ENCODE results near the gene HPS1. TPM values are rescaled to one million over a fixed set of nuclear protein-coding genes. Genes with fewer than 3 reads are reported as not detected.

HPS1 gene
- total RNA-seq, 2 experiments from 2014 or later: 51.9 to 52.1 TPM

- TF ChIP-seq, protein P1, sequence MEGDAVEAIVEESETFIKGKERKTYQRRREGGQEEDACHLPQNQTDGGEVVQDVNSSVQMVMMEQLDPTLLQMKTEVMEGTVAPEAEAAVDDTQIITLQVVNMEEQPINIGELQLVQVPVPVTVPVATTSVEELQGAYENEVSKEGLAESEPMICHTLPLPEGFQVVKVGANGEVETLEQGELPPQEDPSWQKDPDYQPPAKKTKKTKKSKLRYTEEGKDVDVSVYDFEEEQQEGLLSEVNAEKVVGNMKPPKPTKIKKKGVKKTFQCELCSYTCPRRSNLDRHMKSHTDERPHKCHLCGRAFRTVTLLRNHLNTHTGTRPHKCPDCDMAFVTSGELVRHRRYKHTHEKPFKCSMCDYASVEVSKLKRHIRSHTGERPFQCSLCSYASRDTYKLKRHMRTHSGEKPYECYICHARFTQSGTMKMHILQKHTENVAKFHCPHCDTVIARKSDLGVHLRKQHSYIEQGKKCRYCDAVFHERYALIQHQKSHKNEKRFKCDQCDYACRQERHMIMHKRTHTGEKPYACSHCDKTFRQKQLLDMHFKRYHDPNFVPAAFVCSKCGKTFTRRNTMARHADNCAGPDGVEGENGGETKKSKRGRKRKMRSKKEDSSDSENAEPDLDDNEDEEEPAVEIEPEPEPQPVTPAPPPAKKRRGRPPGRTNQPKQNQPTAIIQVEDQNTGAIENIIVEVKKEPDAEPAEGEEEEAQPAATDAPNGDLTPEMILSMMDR (IDR thresholded peaks at IDR 0.05): no peak
- no peak overlapping the region for H3K4me3 Mint-ChIP-seq
- ATAC-seq (no peak), DNase-seq (no peak)
- intact Hi-C loops (cut with micrococcal nuclease): no loop called here
- POLR2A ChIA-PET: no interaction called here
- peaks cover 2% of the 10 kb centered on the region for H3K36me3 Mint-ChIP-seq (ENCODE audit: low read depth)
- H3K27me3 Mint-ChIP-seq: no peaks in the 10 kb centered on the region
- H3K9me3 Mint-ChIP-seq: no peaks in the 10 kb centered on the region
- H3K27ac Mint-ChIP-seq: no peak overlapping the region
- CTCF ChIA-PET: no interaction called here
- peaks cover 15% of the 10 kb centered on the region for H3K4me1 Mint-ChIP-seq (ENCODE audit: low read depth)
Observed at GRCh38 chr10:98394851-98395440, 51.8 kb downstream of the HPS1 start.

DNA sequence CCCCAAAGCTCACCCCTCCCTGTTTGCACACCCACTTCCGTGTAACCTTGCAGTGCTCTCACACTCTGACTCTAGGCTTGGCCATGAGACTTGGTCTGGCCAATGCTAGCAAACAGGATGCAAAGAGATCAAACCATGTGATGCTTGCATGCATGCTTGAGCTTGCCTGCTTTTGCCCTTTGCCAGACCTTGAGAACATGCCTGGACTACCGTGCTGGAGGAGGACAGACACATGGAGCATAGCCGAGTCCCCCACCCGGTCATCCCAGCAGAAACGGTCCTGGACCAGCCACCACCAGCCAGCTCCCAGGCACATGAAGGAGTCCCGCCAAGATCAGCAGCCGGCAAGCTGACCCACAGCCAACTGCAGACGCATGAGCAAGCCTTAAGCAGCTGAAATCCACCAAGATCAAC lies 55.1 kb downstream of the HPS1 start:
- TF ChIP-seq, protein P1 (IDR thresholded peaks at IDR 0.05): no peak
- H3K9me3 Mint-ChIP-seq: no peaks in the 10 kb centered on the region
- H3K4me1 Mint-ChIP-seq (ENCODE audit: low read depth): peaks cover 15% of the 10 kb centered on the region
- ATAC-seq (peak; percentile 85), DNase-seq (peak; percentile 24)
- H3K4me3 Mint-ChIP-seq: no peak overlapping the region
- ChIA-PET POLR2A (interaction anchor here (1.1 to 1.8 kb wide), 3 partner anchors 9 to 23 kb away, joined by 3 to 4 read pairs (median 4); partner anchors contain the start of gene PYROXD2), CTCF (interaction anchor here (0.9 to 1.6 kb wide), 2 partner anchors 34 to 75 kb away, joined by 3 to 9 read pairs; no protein-coding TSS in a partner anchor)
- intact Hi-C loops (cut with micrococcal nuclease): no loop called here
- H3K27ac Mint-ChIP-seq: peak overlapping the region; percentile 46
- H3K36me3 Mint-ChIP-seq (ENCODE audit: low read depth): peaks cover 2% of the 10 kb centered on the region
- H3K27me3 Mint-ChIP-seq: no peaks in the 10 kb centered on the region

- peak; percentile 52 for ATAC-seq
- DNase-seq: peak; percentile 30
- H3K9me3 Mint-ChIP-seq: no peaks in the 10 kb centered on the region
- H3K4me3 Mint-ChIP-seq: no peak overlapping the region
- H3K36me3 Mint-ChIP-seq (ENCODE audit: low read depth): peaks cover 2% of the 10 kb centered on the region
- CTCF ChIA-PET: interaction anchor here (0.9 to 1.6 kb wide), 2 partner anchors 35 to 76 kb away, joined by 3 to 9 read pairs; no protein-coding TSS in a partner anchor
- H3K27me3 Mint-ChIP-seq: no peaks in the 10 kb centered on the region
- TF ChIP-seq, protein P1 (IDR thresholded peaks at IDR 0.05): no peak
- intact Hi-C loops (cut with micrococcal nuclease): no loop called here
- POLR2A ChIA-PET: interaction anchor here (1.1 to 1.8 kb wide), 3 partner anchors 8 to 23 kb away, joined by 3 to 4 read pairs (median 4); partner anchors contain the start of gene PYROXD2
- peak overlapping the region; percentile 46 for H3K27ac Mint-ChIP-seq
- peaks cover 15% of the 10 kb centered on the region for H3K4me1 Mint-ChIP-seq (ENCODE audit: low read depth)
Observed at GRCh38 chr10:98391065-98391464, 55.7 kb downstream of the HPS1 start.

GRCh38 chr10:98390406-98390805 lies 56.3 kb downstream of the HPS1 start:
- Mint-ChIP-seq H3K27ac (no peak overlapping the region), H3K4me1 (ENCODE audit: low read depth) (peaks cover 15% of the 10 kb centered on the region), H3K36me3 (ENCODE audit: low read depth) (peaks cover under 1% of the 10 kb centered on the region), H3K9me3 (no peaks in the 10 kb centered on the region), H3K27me3 (no peaks in the 10 kb centered on the region), H3K4me3 (no peak overlapping the region)
- DNase-seq (no peak), ATAC-seq (no peak)
- POLR2A ChIA-PET: interaction anchor here (1.1 kb wide), 1 partner anchor 24 kb away, joined by 4 read pairs; the partner anchor contains the start of gene PYROXD2
- CTCF ChIA-PET: interaction anchor here (1.6 kb wide), 1 partner anchor 35 kb away, joined by 9 read pairs; no protein-coding TSS in a partner anchor
- intact Hi-C loops (cut with micrococcal nuclease): no loop called here
- TF ChIP-seq, protein P1 (IDR thresholded peaks at IDR 0.05): no peak

DNA sequence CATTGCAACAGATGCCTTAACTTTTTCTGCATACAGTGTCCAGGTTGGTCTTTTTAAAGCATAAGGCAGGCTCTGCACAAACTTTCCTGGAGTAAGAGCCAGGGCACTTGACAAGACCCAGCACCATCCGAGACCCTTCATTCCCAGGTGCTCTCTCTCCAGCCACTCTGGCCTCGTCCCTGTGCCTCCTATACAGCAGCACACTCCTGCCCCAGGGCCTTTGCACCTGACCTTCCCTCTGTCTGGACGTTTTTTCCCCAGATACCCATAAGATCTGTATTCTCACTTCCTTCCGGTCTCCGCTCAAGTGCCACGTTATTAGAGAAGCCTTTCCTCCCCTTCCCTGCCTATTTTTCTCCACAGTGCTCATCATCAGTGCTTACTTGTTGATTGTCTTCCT lies 57.3 kb downstream of the HPS1 start:
- DNase-seq (no peak), ATAC-seq (no peak)
- no peaks in the 10 kb centered on the region for H3K27me3 Mint-ChIP-seq
- no peaks in the 10 kb centered on the region for H3K36me3 Mint-ChIP-seq (ENCODE audit: low read depth)
- CTCF ChIA-PET: no interaction called here
- H3K9me3 Mint-ChIP-seq: no peaks in the 10 kb centered on the region
- POLR2A ChIA-PET: no interaction called here
- no peak overlapping the region for H3K27ac Mint-ChIP-seq
- TF ChIP-seq, protein P1 (IDR thresholded peaks at IDR 0.05): no peak
- H3K4me1 Mint-ChIP-seq (ENCODE audit: low read depth): peaks cover 15% of the 10 kb centered on the region
- intact Hi-C loops (cut with micrococcal nuclease): no loop called here
- H3K4me3 Mint-ChIP-seq: no peak overlapping the region
